ENCODE data around the gene EHBP1L1.

Gene EHBP1L1

GRCh38 chr11:65595543-65596281 lies 19.9 kb downstream of the EHBP1L1 start, which contains the start of gene KCNK7:
Gene KCNK7, minus strand, starts transcription at chr11:65595800. Its CDS starts 28 bp downstream, at chr11:65595772.
- no peak for DNase-seq

- DNase-seq, result no peak
Measured at GRCh38 chr11:65596520-65596919, 20.7 kb downstream of the EHBP1L1 start.

- no peak for DNase-seq
Measured at GRCh38 chr11:65598258-65598699, 22.4 kb downstream of the EHBP1L1 start.

- DNase-seq, result no peak
Measured at GRCh38 chr11:65599216-65599954, 23.5 kb downstream of the EHBP1L1 start.

- DNase-seq, result no peak
Measured at GRCh38 chr11:65599955-65600246, 24.0 kb downstream of the EHBP1L1 start.

GRCh38 chr11:65604258-65604657 lies 28.4 kb downstream of the EHBP1L1 start:
- no peak for DNase-seq

GRCh38 chr11:65606876-65607613 lies 31.2 kb downstream of the EHBP1L1 start:
- DNase-seq, result peak; percentile 97

GRCh38 chr11:65607614-65608426 lies 32.0 kb downstream of the EHBP1L1 start:
- DNase-seq, result no peak

GRCh38 chr11:65609229-65609628 lies 33.4 kb downstream of the EHBP1L1 start:
- DNase-seq, result no peak

- DNase-seq, result no peak
Measured at GRCh38 chr11:65609665-65610064, 33.8 kb downstream of the EHBP1L1 start.

- no peak for DNase-seq
Measured at GRCh38 chr11:65610404-65610803, 34.6 kb downstream of the EHBP1L1 start.

GRCh38 chr11:65611028-65611757 lies 35.3 kb downstream of the EHBP1L1 start:
- DNase-seq, result no peak

- no peak for DNase-seq
Measured at GRCh38 chr11:65611758-65612603, 36.1 kb downstream of the EHBP1L1 start.

- no peak for DNase-seq
Measured at GRCh38 chr11:65612691-65613090, 36.8 kb downstream of the EHBP1L1 start.

- no peak for DNase-seq
Measured at GRCh38 chr11:65613091-65613928, 37.5 kb downstream of the EHBP1L1 start.

- DNase-seq, result peak; percentile 100
Measured at GRCh38 chr11:65615229-65615949, 39.5 kb downstream of the EHBP1L1 start, which contains the start of gene PCNX3. Gene PCNX3, plus strand, starts transcription at chr11:65615776. Its CDS starts 536 bp downstream, at chr11:65616312.

GRCh38 chr11:65615950-65616574 lies 40.2 kb downstream of the EHBP1L1 start:
- DNase-seq, result no peak

GRCh38 chr11:65616575-65617001 lies 40.7 kb downstream of the EHBP1L1 start:
- DNase-seq, result no peak

All from fibroblast of skin of scalp (primary cell).